ENCODE measurements around the gene BEST2.
A peak's percentile ranks its signal among the peaks of the same experiment; 100 is the strongest.
"Not testable (repeated sequence)": the region's sequence is repeated elsewhere in the genome, so short reads cannot be mapped to it uniquely, and the experiment has no call there.

Gene BEST2

GRCh38 chr19:12751635-12752034 lies at the start of gene BEST2:
BEST2 (plus strand) TSS chr19:12751791; CDS start chr19:12752593, 802 bp downstream.
- Histone ChIP-seq H3K36me3 (ENCODE audit: control insufficient read depth, insufficient read depth, low read length) (peaks cover 10% of the 10 kb centered on the region), H3K27me3 (ENCODE audit: control insufficient read depth, insufficient read depth, low read length) (peaks cover 4% of the 10 kb centered on the region), H3K4me3 (ENCODE audit: low read length) (no peak within 1 kb of the TSS), H3K27ac (ENCODE audit: low read depth, low read length) (no peak within 1 kb of the TSS), H3K9ac (ENCODE audit: low read length) (no peak within 1 kb of the TSS), H3K4me1 (ENCODE audit: control insufficient read depth, insufficient read depth, low read length) (no peaks in the 10 kb centered on the region)

- Histone ChIP-seq H3K4me1 (ENCODE audit: control insufficient read depth, insufficient read depth, low read length) (no peaks in the 10 kb centered on the region), H3K36me3 (ENCODE audit: control insufficient read depth, insufficient read depth, low read length) (peaks cover 52% of the 10 kb centered on the region), H3K27ac (ENCODE audit: low read depth, low read length) (no peak overlapping the region), H3K4me3 (ENCODE audit: low read length) (no peak overlapping the region), H3K27me3 (ENCODE audit: control insufficient read depth, insufficient read depth, low read length) (no peaks in the 10 kb centered on the region), H3K9ac (ENCODE audit: low read length) (no peak overlapping the region)
Measured at GRCh38 chr19:12703046-12703445, 48.5 kb upstream of the BEST2 start.

- Histone ChIP-seq H3K36me3 (ENCODE audit: control insufficient read depth, insufficient read depth, low read length) (peaks cover 58% of the 10 kb centered on the region), H3K27ac (ENCODE audit: low read depth, low read length) (no peak overlapping the region), H3K9ac (ENCODE audit: low read length) (no peak overlapping the region), H3K4me1 (ENCODE audit: control insufficient read depth, insufficient read depth, low read length) (no peaks in the 10 kb centered on the region), H3K27me3 (ENCODE audit: control insufficient read depth, insufficient read depth, low read length) (no peaks in the 10 kb centered on the region), H3K4me3 (ENCODE audit: low read length) (no peak overlapping the region)
Measured at GRCh38 chr19:12705169-12705568, 46.4 kb upstream of the BEST2 start.

GRCh38 chr19:12705654-12706331 lies 45.8 kb upstream of the BEST2 start:
- H3K27ac ChIP-seq (ENCODE audit: low read depth, low read length): no peak overlapping the region
- H3K9ac ChIP-seq (ENCODE audit: low read length): no peak overlapping the region
- H3K36me3 ChIP-seq (ENCODE audit: control insufficient read depth, insufficient read depth, low read length): peaks cover 60% of the 10 kb centered on the region
- no peaks in the 10 kb centered on the region for H3K27me3 ChIP-seq (ENCODE audit: control insufficient read depth, insufficient read depth, low read length)
- no peaks in the 10 kb centered on the region for H3K4me1 ChIP-seq (ENCODE audit: control insufficient read depth, insufficient read depth, low read length)
- H3K4me3 ChIP-seq (ENCODE audit: low read length): no peak overlapping the region

GRCh38 chr19:12706332-12706718 lies 45.3 kb upstream of the BEST2 start:
- Histone ChIP-seq H3K4me1 (ENCODE audit: control insufficient read depth, insufficient read depth, low read length) (no peaks in the 10 kb centered on the region), H3K4me3 (ENCODE audit: low read length) (no peak overlapping the region), H3K9ac (ENCODE audit: low read length) (no peak overlapping the region), H3K27ac (ENCODE audit: low read depth, low read length) (no peak overlapping the region), H3K27me3 (ENCODE audit: control insufficient read depth, insufficient read depth, low read length) (no peaks in the 10 kb centered on the region), H3K36me3 (ENCODE audit: control insufficient read depth, insufficient read depth, low read length) (peaks cover 57% of the 10 kb centered on the region)

GRCh38 chr19:12708641-12709040 lies 43.0 kb upstream of the BEST2 start:
- Histone ChIP-seq H3K4me1 (ENCODE audit: control insufficient read depth, insufficient read depth, low read length) (no peaks in the 10 kb centered on the region), H3K27ac (ENCODE audit: low read depth, low read length) (no peak overlapping the region), H3K4me3 (ENCODE audit: low read length) (no peak overlapping the region), H3K27me3 (ENCODE audit: control insufficient read depth, insufficient read depth, low read length) (no peaks in the 10 kb centered on the region), H3K9ac (ENCODE audit: low read length) (no peak overlapping the region), H3K36me3 (ENCODE audit: control insufficient read depth, insufficient read depth, low read length) (peaks cover 45% of the 10 kb centered on the region)

GRCh38 chr19:12711187-12711586 lies 40.4 kb upstream of the BEST2 start:
- no peaks in the 10 kb centered on the region for H3K27me3 ChIP-seq (ENCODE audit: control insufficient read depth, insufficient read depth, low read length)
- H3K4me3 ChIP-seq (ENCODE audit: low read length): no peak overlapping the region
- H3K4me1 ChIP-seq (ENCODE audit: control insufficient read depth, insufficient read depth, low read length): no peaks in the 10 kb centered on the region
- peaks cover 52% of the 10 kb centered on the region for H3K36me3 ChIP-seq (ENCODE audit: control insufficient read depth, insufficient read depth, low read length)
- H3K27ac ChIP-seq (ENCODE audit: low read depth, low read length): no peak overlapping the region
- no peak overlapping the region for H3K9ac ChIP-seq (ENCODE audit: low read length)

- not testable (repeated sequence) for H3K4me3 ChIP-seq (ENCODE audit: low read length); H3K27me3 ChIP-seq (ENCODE audit: control insufficient read depth, insufficient read depth, low read length); H3K4me1 ChIP-seq (ENCODE audit: control insufficient read depth, insufficient read depth, low read length); H3K27ac ChIP-seq (ENCODE audit: low read depth, low read length); H3K9ac ChIP-seq (ENCODE audit: low read length)
- peaks cover 52% of the 10 kb centered on the region for H3K36me3 ChIP-seq (ENCODE audit: control insufficient read depth, insufficient read depth, low read length)
Measured at GRCh38 chr19:12712077-12712476, 39.5 kb upstream of the BEST2 start.

- not testable (repeated sequence) for H3K4me3 ChIP-seq (ENCODE audit: low read length); H3K9ac ChIP-seq (ENCODE audit: low read length); H3K4me1 ChIP-seq (ENCODE audit: control insufficient read depth, insufficient read depth, low read length); H3K27me3 ChIP-seq (ENCODE audit: control insufficient read depth, insufficient read depth, low read length); H3K27ac ChIP-seq (ENCODE audit: low read depth, low read length)
- peaks cover 55% of the 10 kb centered on the region for H3K36me3 ChIP-seq (ENCODE audit: control insufficient read depth, insufficient read depth, low read length)
Measured at GRCh38 chr19:12713304-12713703, 38.3 kb upstream of the BEST2 start.

- Histone ChIP-seq H3K27me3 (ENCODE audit: control insufficient read depth, insufficient read depth, low read length) (no peaks in the 10 kb centered on the region), H3K4me1 (ENCODE audit: control insufficient read depth, insufficient read depth, low read length) (no peaks in the 10 kb centered on the region), H3K9ac (ENCODE audit: low read length) (no peak overlapping the region), H3K27ac (ENCODE audit: low read depth, low read length) (no peak overlapping the region), H3K36me3 (ENCODE audit: control insufficient read depth, insufficient read depth, low read length) (peaks cover 52% of the 10 kb centered on the region), H3K4me3 (ENCODE audit: low read length) (no peak overlapping the region)
Measured at GRCh38 chr19:12715102-12715501, 36.5 kb upstream of the BEST2 start.

GRCh38 chr19:12715929-12716328 lies 35.7 kb upstream of the BEST2 start:
- H3K27me3 ChIP-seq (ENCODE audit: control insufficient read depth, insufficient read depth, low read length): no peaks in the 10 kb centered on the region
- H3K9ac ChIP-seq (ENCODE audit: low read length): no peak overlapping the region
- no peak overlapping the region for H3K27ac ChIP-seq (ENCODE audit: low read depth, low read length)
- peaks cover 4% of the 10 kb centered on the region for H3K4me1 ChIP-seq (ENCODE audit: control insufficient read depth, insufficient read depth, low read length)
- no peak overlapping the region for H3K4me3 ChIP-seq (ENCODE audit: low read length)
- H3K36me3 ChIP-seq (ENCODE audit: control insufficient read depth, insufficient read depth, low read length): peaks cover 47% of the 10 kb centered on the region

- Histone ChIP-seq H3K9ac (ENCODE audit: low read length) (no peak overlapping the region), H3K4me3 (ENCODE audit: low read length) (peak overlapping the region; percentile 68), H3K27ac (ENCODE audit: low read depth, low read length) (peak overlapping the region; percentile 94), H3K27me3 (ENCODE audit: control insufficient read depth, insufficient read depth, low read length) (no peaks in the 10 kb centered on the region), H3K4me1 (ENCODE audit: control insufficient read depth, insufficient read depth, low read length) (peaks cover 11% of the 10 kb centered on the region), H3K36me3 (ENCODE audit: control insufficient read depth, insufficient read depth, low read length) (peaks cover 21% of the 10 kb centered on the region)
Measured at GRCh38 chr19:12720296-12720695, 31.3 kb upstream of the BEST2 start.

GRCh38 chr19:12720851-12721655 lies 30.5 kb upstream of the BEST2 start:
- peak overlapping the region; percentile 68 for H3K4me3 ChIP-seq (ENCODE audit: low read length)
- H3K27me3 ChIP-seq (ENCODE audit: control insufficient read depth, insufficient read depth, low read length): no peaks in the 10 kb centered on the region
- H3K4me1 ChIP-seq (ENCODE audit: control insufficient read depth, insufficient read depth, low read length): peaks cover 11% of the 10 kb centered on the region

More at GRCh38 chr19:12720851-12721655, 30.5 kb upstream of the BEST2 start:
- Histone ChIP-seq H3K36me3 (ENCODE audit: control insufficient read depth, insufficient read depth, low read length) (peaks cover 15% of the 10 kb centered on the region), H3K9ac (ENCODE audit: low read length) (peak overlapping the region; percentile 54), H3K27ac (ENCODE audit: low read depth, low read length) (peak overlapping the region; percentile 94)
